Progenitor cell of endocrine pancreas (in vitro differentiated cells): ENCODE results near the gene PPP2R2D. TPM values are rescaled to one million over a fixed set of nuclear protein-coding genes. Genes with fewer than 3 reads are reported as not detected.
A peak's percentile ranks its signal among the peaks of the same experiment; 100 is the strongest.

Experiments used
- DNase-seq: peaks from one replicate; pipeline ENCODE4 v3.0.0; 2021; ENCODE audit warnings: low spot score; ENCODE audit not compliant: unreplicated experiment
- H3K27ac Mint-ChIP-seq: 2 replicates; pipeline ENCODE4 v1.8.0; 2021; ENCODE audit warnings: mild to moderate bottlenecking, moderate library complexity, mixed read lengths
- H3K27me3 Mint-ChIP-seq: 2 replicates; pipeline ENCODE4 v1.8.0; 2021; ENCODE audit warnings: mixed read lengths
- H3K36me3 Mint-ChIP-seq: 2 replicates; pipeline ENCODE4 v1.8.0; 2022; ENCODE audit warnings: mixed read lengths; ENCODE audit not compliant: insufficient read depth
- H3K4me1 Mint-ChIP-seq: 2 replicates; pipeline ENCODE4 v1.8.0; 2021; ENCODE audit warnings: low read depth, mixed read lengths
- H3K4me3 Mint-ChIP-seq: 2 replicates; pipeline ENCODE4 v1.8.0; 2021; ENCODE audit warnings: low read depth, mild to moderate bottlenecking, moderate library complexity, mixed read lengths
- H3K9me3 Mint-ChIP-seq: 2 replicates; pipeline ENCODE4 v1.8.0; 2021; ENCODE audit warnings: low read depth, mixed read lengths
- total RNA-seq: library from RNA; stranded (reverse); gene quantifications from 2 replicates; pipeline ENCODE4 v1.2.1, GENCODE V29; 2021
- TF ChIP-seq, protein P1 (sequence below): fragments of 200-600 bp; sonication (generic); IDR thresholded peaks from one replicate; pipeline ENCODE4 v1.5.0; 2021; ENCODE audit warnings: antibody characterized with exemption, mild to moderate bottlenecking; ENCODE audit not compliant: unreplicated experiment

Gene PPP2R2D
- total RNA-seq, 1 donor from 2014 or later = 43.6 TPM

DNA sequence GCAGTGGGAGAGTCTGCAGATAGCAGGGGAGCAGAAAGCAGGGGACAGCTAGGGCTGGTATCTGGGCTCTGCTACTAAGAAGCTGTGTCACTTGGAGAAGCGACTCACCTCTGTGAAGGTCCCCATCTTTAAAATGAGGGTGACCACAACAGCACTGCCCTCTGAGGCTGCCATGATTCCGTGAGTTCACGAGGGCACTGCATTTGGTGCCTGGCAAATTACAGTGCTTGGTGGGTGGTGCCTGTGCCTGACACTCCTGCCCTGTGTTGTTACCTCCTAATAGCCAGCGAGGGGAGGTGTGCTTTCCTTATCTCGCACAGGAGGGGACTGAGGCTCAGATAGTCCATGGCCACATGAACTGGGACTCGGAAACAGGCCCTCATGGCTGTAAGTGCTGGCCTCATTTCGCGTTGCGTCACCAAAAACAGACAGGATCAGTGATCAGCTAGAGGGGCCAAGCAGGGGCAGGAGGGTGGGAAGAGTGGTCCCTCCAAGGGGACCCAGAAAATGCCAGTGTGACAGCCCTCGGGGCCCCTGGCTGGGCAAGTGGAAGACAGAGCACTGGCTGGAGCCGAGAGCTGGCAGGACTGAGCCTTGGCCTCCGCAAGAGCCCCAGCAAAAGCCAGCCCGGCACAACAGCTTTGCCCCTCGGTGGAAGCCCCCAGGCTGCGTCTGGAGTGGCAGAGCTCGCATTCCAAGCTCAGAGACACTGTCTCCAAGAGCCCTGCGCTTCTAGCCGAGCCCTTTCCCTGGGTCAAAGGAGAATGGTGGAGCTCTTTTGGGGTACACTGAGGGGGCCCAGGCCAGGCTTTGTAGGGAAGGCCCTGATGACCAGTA lies 98.3 kb downstream of the PPP2R2D start:
- Mint-ChIP-seq H3K36me3 (no peaks in the 10 kb centered on the region), H3K4me1 (peaks cover 22% of the 10 kb centered on the region), H3K9me3 (no peaks in the 10 kb centered on the region), H3K4me3 (no peak overlapping the region), H3K27me3 (peaks cover 38% of the 10 kb centered on the region), H3K27ac (no peak overlapping the region)
- DNase-seq = no peak
- TF ChIP-seq, protein P1, sequence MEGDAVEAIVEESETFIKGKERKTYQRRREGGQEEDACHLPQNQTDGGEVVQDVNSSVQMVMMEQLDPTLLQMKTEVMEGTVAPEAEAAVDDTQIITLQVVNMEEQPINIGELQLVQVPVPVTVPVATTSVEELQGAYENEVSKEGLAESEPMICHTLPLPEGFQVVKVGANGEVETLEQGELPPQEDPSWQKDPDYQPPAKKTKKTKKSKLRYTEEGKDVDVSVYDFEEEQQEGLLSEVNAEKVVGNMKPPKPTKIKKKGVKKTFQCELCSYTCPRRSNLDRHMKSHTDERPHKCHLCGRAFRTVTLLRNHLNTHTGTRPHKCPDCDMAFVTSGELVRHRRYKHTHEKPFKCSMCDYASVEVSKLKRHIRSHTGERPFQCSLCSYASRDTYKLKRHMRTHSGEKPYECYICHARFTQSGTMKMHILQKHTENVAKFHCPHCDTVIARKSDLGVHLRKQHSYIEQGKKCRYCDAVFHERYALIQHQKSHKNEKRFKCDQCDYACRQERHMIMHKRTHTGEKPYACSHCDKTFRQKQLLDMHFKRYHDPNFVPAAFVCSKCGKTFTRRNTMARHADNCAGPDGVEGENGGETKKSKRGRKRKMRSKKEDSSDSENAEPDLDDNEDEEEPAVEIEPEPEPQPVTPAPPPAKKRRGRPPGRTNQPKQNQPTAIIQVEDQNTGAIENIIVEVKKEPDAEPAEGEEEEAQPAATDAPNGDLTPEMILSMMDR = no peak

DNA sequence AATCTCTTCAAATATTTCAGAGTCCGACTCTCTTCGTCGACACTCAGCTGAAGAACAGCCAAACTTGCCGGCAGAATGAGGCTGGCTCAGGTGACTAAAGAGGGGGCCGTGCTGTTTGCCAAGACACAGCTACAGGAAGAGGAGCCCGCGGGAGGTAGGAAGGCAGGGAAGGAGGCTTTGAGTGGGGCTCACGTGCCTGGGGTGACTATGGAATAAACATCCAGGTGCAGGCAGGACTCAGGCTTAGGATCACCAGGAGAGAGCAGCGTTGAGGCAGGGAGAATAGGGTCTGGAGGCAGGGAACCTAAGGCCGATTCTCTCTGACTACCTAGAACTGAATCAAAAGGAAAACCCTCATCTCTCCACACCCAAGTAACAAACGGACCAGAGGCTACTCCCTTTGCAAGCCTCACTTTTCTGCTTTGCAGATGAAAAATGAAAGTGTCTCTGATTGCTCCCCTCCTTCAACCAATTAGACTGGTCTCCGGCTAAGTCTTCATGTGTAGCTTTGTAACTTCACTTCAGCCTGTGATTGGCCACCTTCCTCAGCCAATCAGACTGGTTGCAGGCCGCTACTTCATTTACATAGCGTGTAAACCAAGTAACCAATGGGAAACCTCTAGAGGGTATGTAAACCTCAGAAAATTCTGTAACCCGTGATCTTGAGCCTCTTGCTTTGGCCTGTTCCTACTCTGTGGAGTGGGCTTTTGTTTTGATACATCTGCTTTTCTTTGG lies 100.6 kb downstream of the PPP2R2D start:
- TF ChIP-seq, protein P1 = no peak
- Mint-ChIP-seq H3K4me1 (peaks cover 22% of the 10 kb centered on the region), H3K9me3 (peaks cover 2% of the 10 kb centered on the region), H3K27me3 (peaks cover 37% of the 10 kb centered on the region), H3K4me3 (no peak overlapping the region), H3K36me3 (no peaks in the 10 kb centered on the region), H3K27ac (no peak overlapping the region)
- DNase-seq = no peak

DNA sequence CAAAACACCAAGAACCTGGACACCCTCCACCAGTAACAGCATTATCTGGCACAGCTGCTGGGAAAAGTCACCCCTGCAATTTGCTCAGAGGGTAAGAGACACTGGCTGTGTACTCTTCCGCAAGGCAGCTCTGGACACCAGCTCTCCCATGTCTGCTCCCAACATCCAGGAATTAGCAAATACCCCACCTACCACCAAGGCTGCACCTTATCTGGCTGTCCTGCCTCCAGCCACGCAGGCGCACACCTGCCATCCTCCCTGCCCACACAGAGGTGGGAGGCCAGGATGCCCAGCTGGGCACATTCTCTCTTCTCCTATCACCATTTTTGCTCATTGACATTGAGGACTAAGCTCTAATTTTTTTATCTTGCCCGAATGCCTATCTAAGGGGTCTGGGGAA lies 101.2 kb downstream of the PPP2R2D start:
- Mint-ChIP-seq H3K27me3 (peaks cover 31% of the 10 kb centered on the region), H3K9me3 (peaks cover 2% of the 10 kb centered on the region), H3K4me3 (no peak overlapping the region), H3K36me3 (no peaks in the 10 kb centered on the region), H3K27ac (no peak overlapping the region), H3K4me1 (peaks cover 20% of the 10 kb centered on the region)
- no peak for DNase-seq
- TF ChIP-seq, protein P1 = no peak

DNA sequence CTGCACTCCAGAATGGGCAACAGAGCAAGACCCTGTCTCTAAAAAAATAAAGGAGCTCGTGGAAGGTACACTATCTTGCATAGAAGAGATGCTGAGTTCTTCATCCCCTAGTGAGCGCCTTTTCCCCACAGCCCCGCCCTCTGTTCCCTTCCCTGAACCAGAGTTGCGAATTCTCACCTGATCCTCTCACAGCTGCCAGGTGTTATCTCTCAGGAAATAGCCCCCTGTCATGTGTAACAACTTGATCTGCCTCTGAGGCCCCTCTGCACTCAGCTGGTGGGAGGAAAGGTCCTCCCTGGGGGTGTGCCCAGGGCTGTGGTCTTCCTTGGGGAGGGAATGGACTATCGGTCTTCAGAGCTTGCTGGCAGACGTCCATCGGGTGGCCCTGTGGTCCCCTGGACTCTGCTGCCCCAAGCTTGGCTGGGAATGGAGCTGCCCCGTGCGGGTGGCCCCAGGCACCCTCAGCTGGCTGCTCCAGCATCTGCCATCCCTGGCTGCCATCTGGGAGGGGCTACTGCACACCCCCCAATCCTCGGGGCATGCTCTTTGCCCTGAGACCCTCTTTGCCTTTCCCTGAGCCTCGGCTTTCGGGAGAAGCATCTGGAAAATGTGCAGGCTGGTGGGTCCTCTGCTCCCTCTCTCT lies 102.6 kb downstream of the PPP2R2D start:
- Mint-ChIP-seq H3K9me3 (peaks cover 2% of the 10 kb centered on the region), H3K36me3 (no peaks in the 10 kb centered on the region), H3K27ac (peak overlapping the region; percentile 52), H3K4me1 (peaks cover 8% of the 10 kb centered on the region), H3K4me3 (no peak overlapping the region), H3K27me3 (peaks cover 27% of the 10 kb centered on the region)
- TF ChIP-seq, protein P1 = no peak
- no peak for DNase-seq

DNA sequence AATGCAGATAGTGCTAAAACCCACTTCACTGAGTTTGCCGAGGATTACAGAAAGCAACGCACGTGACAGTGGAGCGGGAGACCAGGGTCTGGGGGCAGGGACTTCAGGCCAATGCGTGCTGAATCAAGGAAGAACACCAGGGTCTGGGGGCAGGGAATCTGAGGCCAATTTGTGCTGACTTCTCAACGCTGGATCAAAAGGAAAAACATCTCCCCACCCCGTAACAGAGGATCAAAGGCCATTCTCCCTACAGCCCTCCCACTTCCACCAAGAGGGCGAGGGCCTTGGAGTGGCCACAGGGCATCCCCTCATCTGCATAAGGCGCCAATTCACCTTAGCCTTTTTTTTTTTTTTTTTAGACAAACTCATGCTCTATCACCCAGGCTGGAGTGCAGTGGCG lies 103.2 kb downstream of the PPP2R2D start:
- no peak for DNase-seq
- no peak overlapping the region for H3K27ac Mint-ChIP-seq
- H3K4me1 Mint-ChIP-seq = peaks cover 5% of the 10 kb centered on the region
- H3K4me3 Mint-ChIP-seq = no peak overlapping the region
- no peaks in the 10 kb centered on the region for H3K36me3 Mint-ChIP-seq
- H3K9me3 Mint-ChIP-seq = peaks cover 2% of the 10 kb centered on the region
- peaks cover 29% of the 10 kb centered on the region for H3K27me3 Mint-ChIP-seq
- TF ChIP-seq, protein P1 = no peak
